ENCODE data around the gene DEPDC5. TPM values are rescaled to one million over a fixed set of nuclear protein-coding genes. Genes with fewer than 3 reads are reported as not detected.

DEPDC5 gene
- total and polyA plus RNA-seq, 10 of the 15 experiments (the other 5 are each of a cell fraction or from before 2014, with no cell fraction given) = 3.0 to 38.9 (median 22.8) TPM

GRCh38 chr22:31943978-31944699 lies 190.3 kb downstream of the DEPDC5 start, which contains the start of gene YWHAH (continued):
- TF ChIP-seq ZBTB11 (CRISPR knock-in tag; IDR thresholded peaks at IDR 0.05) = no peak
- TF ChIP-seq ZNF217 (IDR thresholded peaks at IDR 0.05) = 0 out of 2 replicates have a peak, but pooled peaks have one; percentile 43
- no peak for TF ChIP-seq EZH2 (IDR thresholded peaks at IDR 0.05; ENCODE audit: borderline replicate concordance, control insufficient read depth, low read depth, low read length)
- no peak for TF ChIP-seq HDAC6 (IDR thresholded peaks at IDR 0.05; ENCODE audit: unreplicated experiment)
- TF ChIP-seq SMC3 (IDR thresholded peaks at IDR 0.05; ENCODE audit: borderline replicate concordance, low read length) = no peak
- peak; percentile 76; the same call in 2 of the 3 replicates for TF ChIP-seq POU2F2 (IDR thresholded peaks at IDR 0.05; ENCODE audit: borderline replicate concordance, low read depth, low read length)
- no peak for TF ChIP-seq TBL1XR1 (IDR thresholded peaks at IDR 0.05; ENCODE audit: low read depth, low read length)
- TF ChIP-seq E4F1 (IDR thresholded peaks at IDR 0.05; ENCODE audit: borderline replicate concordance, partially characterized antibody) = no peak
- peak; percentile 77 for TF ChIP-seq DPF2 (IDR thresholded peaks at IDR 0.05)
- TF ChIP-seq ELK1 (IDR thresholded peaks at IDR 0.05; ENCODE audit: low read depth, low read length) = no peak
- peak; percentile 59; the same call in 1 of the 2 replicates for TF ChIP-seq ZNF687 (IDR thresholded peaks at IDR 0.05)
- peak; percentile 19; the same call in 1 of the 2 replicates for TF ChIP-seq MXI1 (IDR thresholded peaks at IDR 0.05; ENCODE audit: low read depth, low read length)
- no peak for TF ChIP-seq ZNF274 (IDR thresholded peaks at IDR 0.05; ENCODE audit: insufficient read depth, insufficient read length)
- TF ChIP-seq SREBF2 (IDR thresholded peaks at IDR 0.05; ENCODE audit: low read length) = no peak
- TF ChIP-seq NRF1 (conservative IDR thresholded peaks at IDR 0.05; ENCODE audit: low read depth, low read length) = peak; percentile 57; the same call in 1 of the 2 replicates
- TF ChIP-seq YY1 (IDR thresholded peaks at IDR 0.05; ENCODE audit: low read depth, low read length) = 0 out of 2 replicates have a peak, but pooled peaks have one; percentile 9
- no peak for TF ChIP-seq NFYB (IDR thresholded peaks at IDR 0.05; ENCODE audit: insufficient read depth, low read depth, low read length)
